Skin of body (tissue), 2 donors: Measurements from ENCODE around the gene PCGF2. TPM values are rescaled to one million over a fixed set of nuclear protein-coding genes. Genes with fewer than 3 reads are reported as not detected.

Experiments
- DNase-seq: peaks from one replicate; lab custom pipeline; 2025; lab: John Stamatoyannopoulos, UW
- total RNA-seq: library from RNA; depleted of rRNA; stranded (reverse); fragments of >200 nt; gene quantifications from one replicate; pipeline ENCODE4 v1.2.3, GENCODE V29; 2014

PCGF2 gene
- total RNA-seq, 1 donor from 2014 or later = 5.5 TPM

GRCh38 chr17:38719943-38720641 is 28.0 kb downstream of the PCGF2 start:
- no peak for DNase-seq

- DNase-seq = no peak
Observed at GRCh38 chr17:38719289-38719942, 28.7 kb downstream of the PCGF2 start.

- DNase-seq = no peak
Observed at GRCh38 chr17:38717139-38717745, 30.9 kb downstream of the PCGF2 start.

GRCh38 chr17:38716368-38717005 is 31.6 kb downstream of the PCGF2 start:
- DNase-seq = no peak

GRCh38 chr17:38715216-38715943 is 32.8 kb downstream of the PCGF2 start:
- no peak for DNase-seq

GRCh38 chr17:38713456-38714075 is 34.6 kb downstream of the PCGF2 start:
- DNase-seq = no peak

- DNase-seq = no peak
Observed at GRCh38 chr17:38712593-38712992, 35.5 kb downstream of the PCGF2 start.

- DNase-seq = no peak
Observed at GRCh38 chr17:38711792-38712571, 36.2 kb downstream of the PCGF2 start.

- DNase-seq = no peak
Observed at GRCh38 chr17:38710985-38711384, 37.2 kb downstream of the PCGF2 start.

- no peak for DNase-seq
Observed at GRCh38 chr17:38710604-38710962, 37.6 kb downstream of the PCGF2 start.

- no peak for DNase-seq
Observed at GRCh38 chr17:38709864-38710603, 38.1 kb downstream of the PCGF2 start.

GRCh38 chr17:38709104-38709820 is 38.9 kb downstream of the PCGF2 start:
- DNase-seq = no peak

GRCh38 chr17:38707678-38708351 is 40.3 kb downstream of the PCGF2 start:
- DNase-seq = no peak

- no peak for DNase-seq
Observed at GRCh38 chr17:38706505-38707216, 41.5 kb downstream of the PCGF2 start.

GRCh38 chr17:38705803-38706504 is 42.2 kb downstream of the PCGF2 start:
- DNase-seq = peak; percentile 34

GRCh38 chr17:38705523-38705802 is 42.7 kb downstream of the PCGF2 start:
- no peak for DNase-seq
